Measurements from ENCODE around the gene MTFP1. TPM values are rescaled to one million over a fixed set of nuclear protein-coding genes. Genes with fewer than 3 reads are reported as not detected.

MTFP1 gene
- total and polyA plus RNA-seq, 8 donors = 5.7 to 31.8 (median 8.6) TPM

- no peak for TF ChIP-seq CTCF (IDR thresholded peaks at IDR 0.05)
- Histone ChIP-seq H3K4me1 (peaks cover 8 to 16% of the 10 kb centered on the region in 2 donors), H3K27ac (no peak overlapping the region), H3K36me3 (peaks cover 0 to 29% of the 10 kb centered on the region in 2 donors), H3K4me3 (no peak overlapping the region), H3K27me3 (no peaks in the 10 kb centered on the region), H3K9me3 (no peaks in the 10 kb centered on the region)
- intact Hi-C loops (cut with DNase I) = loop anchor here (10.0 kb wide), 2 partner anchors 98 to 118 kb away; partner anchors contain the start of genes CASTOR1 (in 1 of the 2) and OSM (in 1 of the 2)
- DNase-seq (no peak), ATAC-seq (no peak)
Measured at GRCh38 chr22:30383061-30383460, 42.5 kb upstream of the MTFP1 start.

GRCh38 chr22:30385942-30386341 lies 39.6 kb upstream of the MTFP1 start:
- no peak overlapping the region for H3K27ac ChIP-seq
- no peak for DNase-seq
- H3K4me3 ChIP-seq = peak overlapping the region in 1 of 2 donors; percentile 50
- ATAC-seq = no peak
- H3K27me3 ChIP-seq = no peaks in the 10 kb centered on the region
- no peaks in the 10 kb centered on the region for H3K9me3 ChIP-seq
- peaks cover 8 to 16% of the 10 kb centered on the region in 2 donors for H3K4me1 ChIP-seq
- TF ChIP-seq CTCF (IDR thresholded peaks at IDR 0.05) = no peak
- intact Hi-C loops (cut with DNase I) = loop anchor here (5.0 to 10.0 kb wide), 3 partner anchors 99 to 121 kb away; partner anchors contain the start of genes CASTOR1 (in 2 of the 2) and OSM (in 1 of the 2)
- H3K36me3 ChIP-seq = peaks cover 0 to 15% of the 10 kb centered on the region in 2 donors

GRCh38 chr22:30386608-30386959 lies 39.0 kb upstream of the MTFP1 start:
- DNase-seq (no peak), ATAC-seq (no peak)
- intact Hi-C loops (cut with DNase I) = loop anchor here (5.0 to 10.0 kb wide), 3 partner anchors 99 to 122 kb away; partner anchors contain the start of genes CASTOR1 (in 2 of the 2) and OSM (in 1 of the 2)
- peak overlapping the region; percentile 50 to 51 for H3K4me3 ChIP-seq
- no peak overlapping the region for H3K27ac ChIP-seq
- no peak for TF ChIP-seq CTCF (IDR thresholded peaks at IDR 0.05)
- peaks cover 8 to 16% of the 10 kb centered on the region in 2 donors for H3K4me1 ChIP-seq
- no peaks in the 10 kb centered on the region for H3K9me3 ChIP-seq
- peaks cover 0 to 11% of the 10 kb centered on the region in 2 donors for H3K36me3 ChIP-seq
- no peaks in the 10 kb centered on the region for H3K27me3 ChIP-seq

GRCh38 chr22:30386960-30387827 lies 38.4 kb upstream of the MTFP1 start, which contains the start of gene RNF215:
Gene RNF215 (minus strand): TSS chr22:30387411. CDS start chr22:30387313, 98 bp downstream.
- Histone ChIP-seq H3K4me3 (peak within 1 kb of the TSS; percentile 50 to 51), H3K9me3 (no peaks in the 10 kb centered on the region), H3K27me3 (no peaks in the 10 kb centered on the region), H3K27ac (peak within 1 kb of the TSS in 1 of 2 donors; percentile 26), H3K4me1 (peaks cover 8 to 16% of the 10 kb centered on the region in 2 donors), H3K36me3 (peaks cover 0 to 7% of the 10 kb centered on the region in 2 donors)
- peak; percentile 80 to 97 (median 87) for DNase-seq
- intact Hi-C loops (cut with DNase I) = loop anchor here (5.0 to 10.0 kb wide), 3 partner anchors 100 to 122 kb away; partner anchors contain the start of genes CASTOR1 (in 2 of the 2) and OSM (in 1 of the 2)
- peak; percentile 97 for ATAC-seq
- peak; percentile 97 for TF ChIP-seq CTCF (IDR thresholded peaks at IDR 0.05)

All from left lung (tissue), 10 donors.